GM18505 (cell line): ENCODE measurements around the gene PRSS36.
A peak's percentile ranks its signal among the peaks of the same experiment; 100 is the strongest.
"Not testable (repeated sequence)": the region's sequence is repeated elsewhere in the genome, so short reads cannot be mapped to it uniquely, and the experiment has no call there.

Experiments used
- ATAC-seq: cut with Tn5 transposase; IDR thresholded peaks from one replicate; pipeline ENCODE4 v1.9.1; 2021; ENCODE audit not compliant: unreplicated experiment
- POLR2A ChIP-seq: IDR thresholded peaks from 4 replicates; pipeline ENCODE4 v1.6.1; 2011; ENCODE audit warnings: borderline replicate concordance; ENCODE audit not compliant: insufficient read depth, insufficient read length; ENCODE audit errors: extremely low read depth

The PRSS36 gene

DNA sequence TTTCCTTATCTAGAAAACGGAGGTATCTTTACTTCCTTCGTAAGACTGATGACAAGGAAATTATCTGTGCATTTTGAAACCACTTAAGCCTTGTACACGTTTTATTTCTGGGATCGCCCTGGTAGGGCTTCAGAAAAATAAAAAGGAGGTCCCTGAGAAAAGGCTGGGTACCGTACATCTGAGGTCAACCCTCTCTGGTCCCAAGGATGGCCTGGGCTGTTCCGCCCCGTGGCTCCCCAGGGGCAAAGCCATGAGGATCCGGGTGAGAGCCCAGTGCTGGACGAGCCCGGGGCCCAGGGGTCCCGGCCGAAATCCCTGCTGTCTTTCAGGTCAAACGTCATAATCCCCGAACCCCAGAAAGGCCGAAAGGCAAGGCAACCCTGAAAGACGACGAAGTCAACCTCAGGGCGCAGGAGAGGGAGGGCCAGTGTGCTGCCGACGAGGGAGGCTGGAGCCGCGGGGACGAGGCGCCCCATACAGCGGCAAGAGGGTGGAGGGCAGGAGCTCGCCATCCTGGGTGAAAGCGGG, 29.4 kb upstream of the PRSS36 start:
- peak; percentile 3 for ATAC-seq
- TF ChIP-seq POLR2A: no peak

- ATAC-seq: no peak
- TF ChIP-seq POLR2A: no peak
Observed at GRCh38 chr16:31177136-31177535, 27.3 kb upstream of the PRSS36 start.

GRCh38 chr16:31170048-31170447, 20.2 kb upstream of the PRSS36 start:
- not testable (repeated sequence) for ATAC-seq

GRCh38 chr16:31168848-31169247, 19.0 kb upstream of the PRSS36 start:
- ATAC-seq: no peak
- no peak for TF ChIP-seq POLR2A

- no peak for TF ChIP-seq POLR2A
Observed at GRCh38 chr16:31167315-31167714, 17.4 kb upstream of the PRSS36 start.

DNA sequence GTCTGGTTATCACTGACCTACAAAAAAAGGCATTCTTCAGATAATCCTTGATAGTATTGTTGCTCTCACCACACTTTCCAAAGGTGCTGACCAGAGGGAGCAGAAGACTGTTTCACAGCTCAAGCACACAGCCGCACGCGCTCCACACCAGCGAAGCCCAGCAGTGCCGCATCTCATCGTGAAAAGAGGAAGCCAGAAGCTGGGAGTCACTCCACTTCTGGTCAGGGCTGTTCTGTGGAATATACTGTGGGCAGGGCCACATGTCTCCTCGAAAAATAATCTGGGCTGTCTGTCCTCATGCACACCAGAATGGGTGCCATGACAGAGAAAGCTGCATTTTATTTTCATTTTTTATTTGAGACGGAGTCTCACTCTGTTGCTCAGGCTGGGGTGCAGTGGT, 7.3 kb upstream of the PRSS36 start:
- ATAC-seq: no peak
- TF ChIP-seq POLR2A: no peak

More at GRCh38 chr16:31167315-31167714, 17.4 kb upstream of the PRSS36 start:
- no peak for ATAC-seq

DNA sequence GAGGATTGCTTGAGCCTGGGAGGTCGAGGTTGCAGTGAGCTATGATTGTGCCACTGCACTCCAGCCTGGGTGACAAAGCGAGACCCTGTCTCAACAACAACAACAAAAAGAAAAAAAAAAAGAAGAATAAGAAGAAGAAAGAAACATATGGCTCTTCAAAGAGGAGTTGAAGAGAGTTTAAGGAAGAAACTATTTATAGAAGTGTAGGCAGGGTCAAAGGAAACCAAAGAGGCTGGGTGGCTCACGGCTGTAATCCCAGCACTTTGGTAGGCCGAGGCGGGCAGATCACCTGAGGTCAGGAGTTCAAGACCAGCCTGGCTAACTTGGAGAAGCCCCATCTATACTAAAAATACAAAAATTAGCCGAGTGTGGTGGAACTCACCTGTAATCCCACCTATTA, 1.1 kb upstream of the PRSS36 start:
- ATAC-seq: not testable (repeated sequence)

- ATAC-seq: no peak
Observed at GRCh38 chr16:31149332-31149731, 534 bp downstream of the PRSS36 start.

GRCh38 chr16:31148896-31149295, 970 bp downstream of the PRSS36 start:
- no peak for TF ChIP-seq POLR2A
- no peak for ATAC-seq

More at GRCh38 chr16:31149332-31149731, 534 bp downstream of the PRSS36 start:
- no peak for TF ChIP-seq POLR2A

DNA sequence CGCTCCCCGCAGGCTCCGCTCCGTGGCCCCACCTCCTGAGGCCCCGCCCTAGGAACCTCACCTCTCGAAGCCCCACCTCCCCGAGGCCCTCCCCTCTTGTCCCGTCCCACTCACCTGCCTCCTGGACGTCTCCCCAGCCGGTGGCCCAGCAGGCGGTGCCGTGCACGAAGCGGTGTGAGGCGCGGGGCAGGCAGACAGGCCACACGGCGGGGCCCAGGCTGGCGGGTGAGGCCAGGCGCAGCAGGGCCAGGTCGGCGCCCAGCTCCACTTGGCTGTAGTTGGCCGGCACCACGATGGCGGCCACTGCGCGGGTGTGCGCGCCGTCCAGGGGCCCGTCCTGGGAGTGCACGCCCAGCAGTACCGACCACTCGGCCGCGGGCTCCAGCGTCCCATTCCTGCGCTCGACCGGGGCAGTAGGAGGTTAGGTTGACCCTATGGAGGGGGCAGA, 1.6 kb downstream of the PRSS36 start:
- ATAC-seq: no peak
- TF ChIP-seq POLR2A: no peak

GRCh38 chr16:31147574-31147973, 2.3 kb downstream of the PRSS36 start:
- no peak for TF ChIP-seq POLR2A

DNA sequence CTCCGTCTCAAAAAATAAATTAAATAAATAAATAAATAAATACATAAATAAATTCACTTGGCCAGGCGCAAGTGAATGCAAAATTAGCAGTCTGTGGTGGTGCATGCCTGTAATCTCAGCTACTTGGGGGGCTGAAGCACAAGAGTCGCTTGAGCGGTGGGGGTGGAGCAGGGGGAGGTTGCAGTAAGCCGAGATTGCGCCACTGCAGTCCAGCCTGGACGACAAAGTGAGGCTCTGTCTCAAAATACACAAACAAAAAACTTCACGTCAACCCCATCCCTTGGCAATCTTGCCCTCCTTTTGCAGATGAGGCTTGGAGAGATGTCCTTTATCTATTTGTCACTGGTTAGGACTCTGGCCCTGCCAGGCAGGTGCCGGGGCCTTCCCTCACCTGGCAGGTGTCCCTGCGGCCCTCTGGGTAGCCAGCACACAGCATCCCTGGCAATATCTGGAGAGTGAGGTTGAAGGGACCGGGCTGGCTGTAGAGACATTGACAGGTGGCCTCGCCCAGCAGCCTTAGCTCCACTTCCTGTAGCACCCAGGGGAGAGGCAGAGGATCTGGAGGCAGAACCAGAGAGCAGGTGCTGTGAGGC, 4.4 kb downstream of the PRSS36 start:
- ATAC-seq: no peak
- no peak for TF ChIP-seq POLR2A

More at GRCh38 chr16:31147574-31147973, 2.3 kb downstream of the PRSS36 start:
- ATAC-seq: no peak

- ATAC-seq: not testable (repeated sequence)
Observed at GRCh38 chr16:31144418-31144817, 5.4 kb downstream of the PRSS36 start.

- TF ChIP-seq POLR2A: no peak
- ATAC-seq: no peak
Observed at GRCh38 chr16:31143694-31144148, 6.1 kb downstream of the PRSS36 start.
